HCT116 (cell line): ENCODE results near the gene POLN.

Source experiments
- TF ChIP-seq, protein P1 (sequence below), 3 experiments: fragments of 200-600 bp in 1 of 3; sonication (generic) in 1 of 3; IDR thresholded peaks in 2 of 3; conservative IDR thresholded peaks in 1 of 3; 2 replicates each; pipeline ENCODE4 v1.5.1; 2012 to 2017; ENCODE audit warnings: low read depth in 2 of 3, low read length in 2 of 3, antibody characterized with exemption in 1 of 3, borderline replicate concordance in 1 of 3, control low read depth in 1 of 3, mild to moderate bottlenecking in 1 of 3, mixed read lengths in 1 of 3, mixed run types in 1 of 3, moderate library complexity in 1 of 3; ENCODE audit not compliant: insufficient read depth in 1 of 3
- TF ChIP-seq, protein P2 (sequence below): IDR thresholded peaks from 2 replicates; pipeline ENCODE4 v1.6.1; 2012; ENCODE audit warnings: low read depth

DNA sequence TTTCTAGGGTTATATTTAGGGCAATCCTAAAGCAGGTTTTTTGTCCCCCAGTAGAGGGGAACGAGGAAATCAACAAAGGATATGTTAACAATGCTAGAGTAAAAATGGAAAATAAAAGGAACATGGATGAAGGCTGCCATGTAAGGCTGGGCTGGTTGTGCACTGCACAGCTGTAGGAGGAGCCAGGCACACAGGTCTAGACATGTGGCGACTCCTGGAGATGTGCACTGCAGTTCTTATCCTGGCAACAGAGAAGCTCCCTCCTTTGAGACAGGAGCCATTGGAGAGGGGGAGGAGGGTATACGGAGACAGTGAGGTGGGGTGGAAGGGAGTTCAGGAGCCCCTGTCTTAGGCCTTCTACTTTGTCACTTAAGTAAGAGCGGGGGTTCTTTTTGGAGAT lies 116.9 kb downstream of the POLN start:
- TF ChIP-seq, protein P1, sequence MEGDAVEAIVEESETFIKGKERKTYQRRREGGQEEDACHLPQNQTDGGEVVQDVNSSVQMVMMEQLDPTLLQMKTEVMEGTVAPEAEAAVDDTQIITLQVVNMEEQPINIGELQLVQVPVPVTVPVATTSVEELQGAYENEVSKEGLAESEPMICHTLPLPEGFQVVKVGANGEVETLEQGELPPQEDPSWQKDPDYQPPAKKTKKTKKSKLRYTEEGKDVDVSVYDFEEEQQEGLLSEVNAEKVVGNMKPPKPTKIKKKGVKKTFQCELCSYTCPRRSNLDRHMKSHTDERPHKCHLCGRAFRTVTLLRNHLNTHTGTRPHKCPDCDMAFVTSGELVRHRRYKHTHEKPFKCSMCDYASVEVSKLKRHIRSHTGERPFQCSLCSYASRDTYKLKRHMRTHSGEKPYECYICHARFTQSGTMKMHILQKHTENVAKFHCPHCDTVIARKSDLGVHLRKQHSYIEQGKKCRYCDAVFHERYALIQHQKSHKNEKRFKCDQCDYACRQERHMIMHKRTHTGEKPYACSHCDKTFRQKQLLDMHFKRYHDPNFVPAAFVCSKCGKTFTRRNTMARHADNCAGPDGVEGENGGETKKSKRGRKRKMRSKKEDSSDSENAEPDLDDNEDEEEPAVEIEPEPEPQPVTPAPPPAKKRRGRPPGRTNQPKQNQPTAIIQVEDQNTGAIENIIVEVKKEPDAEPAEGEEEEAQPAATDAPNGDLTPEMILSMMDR (IDR thresholded peaks at IDR 0.05 in 2 of 3, conservative IDR thresholded peaks at IDR 0.05 in 1 of 3; ENCODE audit: borderline replicate concordance in 1 of 3, insufficient read depth in 1 of 3, low read depth in 2 of 3, low read length in 2 of 3) = no peak
- TF ChIP-seq, protein P2, sequence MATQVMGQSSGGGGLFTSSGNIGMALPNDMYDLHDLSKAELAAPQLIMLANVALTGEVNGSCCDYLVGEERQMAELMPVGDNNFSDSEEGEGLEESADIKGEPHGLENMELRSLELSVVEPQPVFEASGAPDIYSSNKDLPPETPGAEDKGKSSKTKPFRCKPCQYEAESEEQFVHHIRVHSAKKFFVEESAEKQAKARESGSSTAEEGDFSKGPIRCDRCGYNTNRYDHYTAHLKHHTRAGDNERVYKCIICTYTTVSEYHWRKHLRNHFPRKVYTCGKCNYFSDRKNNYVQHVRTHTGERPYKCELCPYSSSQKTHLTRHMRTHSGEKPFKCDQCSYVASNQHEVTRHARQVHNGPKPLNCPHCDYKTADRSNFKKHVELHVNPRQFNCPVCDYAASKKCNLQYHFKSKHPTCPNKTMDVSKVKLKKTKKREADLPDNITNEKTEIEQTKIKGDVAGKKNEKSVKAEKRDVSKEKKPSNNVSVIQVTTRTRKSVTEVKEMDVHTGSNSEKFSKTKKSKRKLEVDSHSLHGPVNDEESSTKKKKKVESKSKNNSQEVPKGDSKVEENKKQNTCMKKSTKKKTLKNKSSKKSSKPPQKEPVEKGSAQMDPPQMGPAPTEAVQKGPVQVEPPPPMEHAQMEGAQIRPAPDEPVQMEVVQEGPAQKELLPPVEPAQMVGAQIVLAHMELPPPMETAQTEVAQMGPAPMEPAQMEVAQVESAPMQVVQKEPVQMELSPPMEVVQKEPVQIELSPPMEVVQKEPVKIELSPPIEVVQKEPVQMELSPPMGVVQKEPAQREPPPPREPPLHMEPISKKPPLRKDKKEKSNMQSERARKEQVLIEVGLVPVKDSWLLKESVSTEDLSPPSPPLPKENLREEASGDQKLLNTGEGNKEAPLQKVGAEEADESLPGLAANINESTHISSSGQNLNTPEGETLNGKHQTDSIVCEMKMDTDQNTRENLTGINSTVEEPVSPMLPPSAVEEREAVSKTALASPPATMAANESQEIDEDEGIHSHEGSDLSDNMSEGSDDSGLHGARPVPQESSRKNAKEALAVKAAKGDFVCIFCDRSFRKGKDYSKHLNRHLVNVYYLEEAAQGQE = no peak
